NCI-H2196 treated with DMSO at 0.1 percent for 48 hours (cell line): Measurements from ENCODE around the gene SBF2.

ENCODE experiments used
- DNase-seq: peaks from one replicate; lab custom pipeline; 2025; ENCODE audit not compliant: unreplicated experiment; lab: John Stamatoyannopoulos, UW

Gene SBF2

DNA sequence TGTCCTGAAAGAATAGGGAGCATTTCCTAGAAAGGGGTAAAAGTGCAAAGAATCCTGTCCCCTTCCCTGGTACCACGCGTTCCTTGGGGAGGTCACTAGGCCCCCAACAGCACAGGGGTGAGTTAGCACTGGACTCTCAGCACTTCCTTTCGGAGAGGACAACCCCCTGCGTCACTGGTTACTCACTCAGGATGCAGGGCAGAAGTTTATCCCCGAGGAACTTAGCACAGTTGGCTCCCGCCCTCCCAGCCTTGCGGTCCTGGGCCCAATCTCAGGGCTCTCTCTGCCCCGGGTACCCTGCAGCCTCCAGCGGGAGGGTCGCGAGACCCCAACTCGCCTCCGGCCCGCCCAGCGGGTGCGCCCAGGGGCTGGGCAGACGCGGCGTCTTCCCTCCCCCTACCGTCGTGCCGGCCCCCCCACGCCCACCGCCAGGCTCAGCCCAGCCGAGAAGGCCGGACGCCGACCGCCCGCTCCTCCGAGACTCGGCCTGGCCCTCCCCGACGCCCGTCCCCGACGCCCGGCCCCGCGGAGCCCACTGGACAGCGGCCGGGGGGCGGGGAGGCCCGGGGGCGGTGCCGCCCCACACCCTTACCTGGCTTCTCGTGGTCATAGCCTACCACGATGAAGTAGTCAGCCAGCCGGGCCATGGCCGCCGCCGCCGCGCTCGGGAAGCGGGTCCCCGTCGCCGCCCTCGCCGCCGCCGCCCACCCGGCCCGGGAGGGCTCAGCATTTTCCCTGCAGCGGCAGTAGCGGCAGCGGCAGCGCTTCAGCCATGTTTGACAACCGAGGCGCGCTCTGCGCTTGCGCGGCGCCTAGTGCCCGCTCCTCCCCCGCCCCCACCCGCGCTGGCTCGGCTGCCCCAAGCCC, at the start of gene SBF2:
SBF2 (minus strand) TSS at position 797 of the 867 bp plus-strand sequence; CDS start at position 647, 150 bp downstream.
- DNase-seq = peak; percentile 27

DNA sequence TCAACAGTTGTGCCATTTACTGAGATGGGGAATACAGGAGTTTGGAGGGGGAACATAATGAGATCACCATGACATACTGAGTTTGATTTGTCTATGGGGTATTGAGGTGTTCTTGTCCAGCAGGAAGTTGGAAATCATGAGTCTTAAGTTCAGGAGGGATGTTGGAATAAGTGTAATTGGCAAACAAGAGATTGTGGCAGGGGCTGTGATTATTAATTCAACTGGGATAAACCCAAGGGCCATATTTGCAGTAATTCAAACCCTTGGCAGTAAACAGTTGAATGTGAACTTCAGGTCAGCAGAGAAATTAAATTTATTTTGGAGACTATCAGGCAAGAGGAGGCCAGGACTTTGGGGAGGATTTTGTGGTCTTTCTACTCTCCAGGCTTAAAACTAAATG, 44.3 kb upstream of the SBF2 start:
- DNase-seq = no peak

DNA sequence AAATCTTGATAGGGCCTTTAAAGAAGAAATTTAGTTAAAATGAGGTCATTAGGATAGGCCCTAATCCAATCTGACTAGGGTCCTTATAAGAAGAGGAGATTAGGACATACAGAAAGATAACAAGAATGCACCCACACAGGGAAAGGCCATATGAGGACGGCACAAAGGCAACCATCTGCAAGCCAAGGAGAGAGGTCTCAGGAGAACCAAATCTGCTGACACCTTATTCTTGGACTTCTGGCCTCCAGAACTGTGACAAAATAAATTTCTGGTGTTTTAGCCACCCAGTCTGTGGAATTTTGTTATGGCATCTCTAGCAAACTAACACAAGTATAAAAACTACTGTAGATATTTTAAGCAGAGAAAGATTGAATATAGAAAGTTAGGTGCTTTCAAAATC, 39.5 kb upstream of the SBF2 start:
- DNase-seq = no peak

DNA sequence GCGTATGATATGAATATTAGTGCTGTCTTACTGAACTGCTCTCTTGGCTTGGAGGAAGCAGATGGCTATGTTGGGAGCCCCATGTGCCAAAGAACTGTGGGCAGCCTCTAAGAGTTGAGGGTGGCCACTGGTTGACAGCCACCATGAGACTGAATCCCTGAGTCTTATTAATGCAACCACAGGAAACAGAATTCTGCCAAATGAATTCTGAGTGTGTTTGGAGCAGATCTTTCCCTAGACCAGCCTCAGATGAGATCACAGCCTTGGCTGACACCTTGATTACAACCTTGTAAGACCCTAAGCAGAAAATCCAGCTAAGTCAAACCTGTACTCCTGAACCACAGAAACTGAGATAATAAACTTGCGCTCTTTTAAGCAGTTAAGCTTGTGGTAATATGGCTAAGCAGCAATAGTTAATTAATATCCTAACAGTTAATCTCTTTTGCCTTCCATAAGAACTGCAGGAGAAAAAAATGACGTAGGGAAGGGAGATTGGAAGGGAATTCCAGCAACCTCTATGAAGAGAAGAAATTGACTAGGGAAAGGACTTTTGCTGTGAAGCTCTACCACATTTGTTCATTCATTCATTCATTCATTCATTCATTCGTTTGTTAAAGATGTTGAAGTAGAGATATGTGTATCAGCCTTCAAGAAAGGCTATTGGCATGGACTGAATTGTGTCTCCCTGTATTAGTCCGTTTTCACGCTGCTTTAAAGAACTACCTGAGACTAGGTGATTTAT, 37.7 kb upstream of the SBF2 start:
- DNase-seq = no peak

DNA sequence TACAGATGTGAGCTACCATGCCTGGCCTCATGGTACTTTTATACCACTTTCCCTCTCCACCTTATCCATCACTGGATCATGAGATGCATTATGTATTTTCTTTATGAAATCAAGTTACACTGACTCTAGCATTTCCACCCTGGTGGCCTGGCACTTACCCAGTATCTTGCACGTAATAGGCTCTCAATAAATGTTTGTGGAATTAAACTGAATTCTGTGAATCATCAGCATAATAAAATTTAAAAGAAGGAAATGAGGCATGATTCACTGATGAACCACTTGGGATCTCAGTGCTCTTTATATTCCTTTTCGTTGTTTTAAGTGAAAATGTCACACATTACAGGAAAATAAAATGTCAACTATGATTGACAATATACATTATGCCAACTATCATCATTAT, 35.9 kb upstream of the SBF2 start:
- DNase-seq = no peak

DNA sequence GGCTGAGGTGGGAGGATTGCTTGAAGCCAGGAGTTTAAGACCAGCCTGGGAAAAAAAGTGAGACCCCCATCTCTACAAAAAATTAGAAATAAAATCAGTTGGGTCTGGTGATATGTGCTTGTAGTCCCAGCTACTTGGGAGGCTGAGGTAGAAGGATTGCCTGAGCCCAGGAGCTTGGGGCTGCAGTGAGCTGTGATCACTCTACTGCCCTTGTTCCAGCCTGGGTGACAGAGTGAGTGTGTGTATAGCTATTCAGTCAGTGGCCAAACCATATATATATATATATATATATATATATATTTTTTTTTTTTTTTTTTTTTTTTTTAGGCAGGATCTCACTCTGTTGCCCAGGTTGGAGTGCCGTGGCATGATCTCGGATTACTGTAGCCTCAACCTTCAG, 35.3 kb upstream of the SBF2 start:
- DNase-seq = no peak

- DNase-seq = no peak
These were observed 34.5 kb upstream of the SBF2 start for GRCh38 chr11:10328314-10329098.

DNA sequence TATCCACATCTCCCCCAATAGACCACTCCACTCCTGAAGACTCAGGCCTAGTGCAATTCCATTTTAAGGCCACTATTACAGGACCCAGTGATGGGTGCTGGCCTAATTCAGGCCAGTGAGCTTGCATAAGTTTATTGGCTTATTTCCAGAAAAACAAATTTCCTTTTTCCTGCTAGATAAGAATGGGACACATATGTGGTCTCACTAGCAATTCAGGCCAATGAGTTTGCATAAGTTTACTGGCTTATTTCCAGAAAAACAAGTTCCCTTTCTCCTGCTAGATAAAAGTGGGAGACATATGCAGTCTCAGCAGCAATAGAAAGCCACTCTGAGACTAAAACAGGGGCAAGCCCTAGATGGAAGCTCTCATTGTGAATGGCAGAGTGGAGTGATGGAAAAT, 33.2 kb upstream of the SBF2 start:
- no peak for DNase-seq

- DNase-seq = peak; percentile 35
These were observed 32.3 kb upstream of the SBF2 start for GRCh38 chr11:10326012-10326964.

- DNase-seq = no peak
These were observed 31.4 kb upstream of the SBF2 start for GRCh38 chr11:10325277-10326011.

GRCh38 chr11:10324474-10324873, 30.5 kb upstream of the SBF2 start:
- DNase-seq = no peak

GRCh38 chr11:10323793-10324170, 29.8 kb upstream of the SBF2 start:
- no peak for DNase-seq

- DNase-seq = peak; percentile 67
These were observed 29.1 kb upstream of the SBF2 start for GRCh38 chr11:10322830-10323792.

DNA sequence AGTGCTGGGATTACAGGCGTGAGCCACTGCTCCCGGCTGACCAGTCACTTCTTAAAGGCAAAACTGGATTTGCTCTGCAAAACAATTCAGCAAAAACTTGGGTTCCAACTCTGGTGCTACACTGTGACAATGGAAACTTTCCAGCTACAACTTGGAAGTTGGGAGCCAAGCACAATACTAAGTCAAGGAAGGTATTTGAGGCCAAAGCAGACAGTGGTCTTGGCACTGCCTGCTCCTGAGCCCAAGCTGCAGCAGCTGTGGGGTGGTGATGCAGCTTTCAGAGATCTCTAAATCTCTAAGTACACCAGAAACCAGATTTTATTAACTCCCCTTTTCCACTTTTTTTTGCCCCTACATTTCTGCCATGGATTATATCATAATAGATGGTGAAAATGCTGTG, 28.4 kb upstream of the SBF2 start:
- DNase-seq = no peak

DNA sequence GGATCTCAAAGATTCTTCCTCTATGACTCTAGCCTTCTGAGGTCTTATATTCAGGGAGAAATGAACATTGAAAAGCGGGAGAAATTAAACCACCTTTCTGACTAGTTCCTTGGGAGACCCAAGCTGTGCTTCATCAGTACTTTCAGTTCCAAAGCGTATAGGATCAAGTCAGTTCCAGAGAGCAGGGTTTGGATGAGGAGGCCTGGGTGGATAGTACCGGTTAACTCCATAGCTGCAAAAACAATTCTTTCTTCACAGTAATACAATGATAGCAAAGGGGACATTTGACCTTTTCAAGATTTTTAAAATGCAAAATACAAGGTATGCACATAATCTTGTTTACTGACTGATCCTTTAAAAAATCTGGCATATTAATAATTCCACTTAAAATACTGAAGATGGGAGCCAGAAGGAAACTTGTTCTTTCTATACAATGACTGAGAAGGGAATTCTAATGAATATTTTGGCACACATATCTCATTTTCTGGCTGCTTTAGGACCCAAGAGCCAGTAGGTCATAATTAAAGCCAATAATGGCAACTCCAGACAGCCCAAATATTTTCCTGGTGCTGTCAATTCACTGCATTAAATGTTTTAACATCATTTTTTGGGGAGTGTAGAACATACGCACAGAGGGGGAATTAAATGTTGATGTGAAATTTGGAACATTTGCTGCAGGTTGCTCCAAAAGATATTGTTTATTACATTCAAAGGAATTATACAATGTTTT, 26.9 kb upstream of the SBF2 start:
- DNase-seq = no peak

GRCh38 chr11:10319702-10320558, 25.9 kb upstream of the SBF2 start:
- no peak for DNase-seq

GRCh38 chr11:10318527-10318802, 24.4 kb upstream of the SBF2 start:
- DNase-seq = peak; percentile 84
